HFFc6 (cell line): ENCODE data around the gene SLC8A1. TPM values are rescaled to one million over a fixed set of nuclear protein-coding genes. Genes with fewer than 3 reads are reported as not detected.

Source experiments
- DNase-seq: peaks from one replicate; pipeline ENCODE4 v3.0.0-alpha.2; 2018
- H3K27ac Mint-ChIP-seq: 2 replicates; pipeline ENCODE4 v1.8.0; 2020; ENCODE audit warnings: mild to moderate bottlenecking, mixed read lengths
- H3K27me3 Mint-ChIP-seq: 2 replicates; pipeline ENCODE4 v1.8.0; 2021; ENCODE audit warnings: mild to moderate bottlenecking, moderate library complexity, mixed read lengths; ENCODE audit not compliant: insufficient read depth
- H3K36me3 Mint-ChIP-seq: 2 replicates; pipeline ENCODE4 v1.8.0; 2021; ENCODE audit warnings: low read depth, mixed read lengths
- H3K4me1 Mint-ChIP-seq: 2 replicates; pipeline ENCODE4 v1.8.0; 2020; ENCODE audit warnings: low read depth, mixed read lengths
- H3K4me3 Mint-ChIP-seq: 2 replicates; pipeline ENCODE4 v1.8.0; 2020; ENCODE audit warnings: mild to moderate bottlenecking, moderate library complexity, mixed read lengths
- H3K9me3 Mint-ChIP-seq: 2 replicates; pipeline ENCODE4 v1.8.0; 2020; ENCODE audit warnings: mild to moderate bottlenecking, mixed read lengths
- CTCF ChIP-seq: fragments of 200-600 bp; sonication (generic); IDR thresholded peaks from 2 replicates; pipeline ENCODE4 v1.5.0; 2021; ENCODE audit warnings: antibody characterized with exemption, mild to moderate bottlenecking
- total RNA-seq, 6 experiments: library from RNA; stranded (reverse); fragmentation: NEBNext Ultra II Directional; extraction: Animal tissue kit (Norgen Biotek cat#: 25700); gene quantifications; 2 replicates in 1 of 6; 3 replicates in 5 of 6; pipeline ENCODE4 v1.2.3, GENCODE V29; 2021

Gene SLC8A1
- total RNA-seq, 6 experiments from 2014 or later = 71.5 to 96.9 (median 92.2) TPM

- TF ChIP-seq CTCF = no peak
- Mint-ChIP-seq H3K27me3 (no peaks in the 10 kb centered on the region; the same call in 1 of the 2 replicates), H3K4me1 (peaks cover 42% of the 10 kb centered on the region), H3K36me3 (no peaks in the 10 kb centered on the region), H3K4me3 (peak overlapping the region; percentile 72), H3K9me3 (no peaks in the 10 kb centered on the region), H3K27ac (peak overlapping the region; percentile 72)
- DNase-seq = peak; percentile 52
Measured at GRCh38 chr2:40457837-40458236, 5.9 kb upstream of the SLC8A1 start.

- peak overlapping the region; percentile 72; the same call in 1 of the 2 replicates for H3K27ac Mint-ChIP-seq
- no peak for DNase-seq
Measured at GRCh38 chr2:40457366-40457765, 5.5 kb upstream of the SLC8A1 start.

GRCh38 chr2:40456926-40457325, 5.0 kb upstream of the SLC8A1 start:
- H3K27ac Mint-ChIP-seq = no peak overlapping the region; the same call in 1 of the 2 replicates
- H3K4me3 Mint-ChIP-seq = peak overlapping the region; percentile 72; the same call in 1 of the 2 replicates
- no peaks in the 10 kb centered on the region; the same call in 1 of the 2 replicates for H3K27me3 Mint-ChIP-seq
- no peaks in the 10 kb centered on the region for H3K36me3 Mint-ChIP-seq
- H3K4me1 Mint-ChIP-seq = peaks cover 48% of the 10 kb centered on the region
- no peak for DNase-seq
- TF ChIP-seq CTCF = no peak
- H3K9me3 Mint-ChIP-seq = no peaks in the 10 kb centered on the region

More at GRCh38 chr2:40457366-40457765, 5.5 kb upstream of the SLC8A1 start:
- no peaks in the 10 kb centered on the region; the same call in 1 of the 2 replicates for H3K27me3 Mint-ChIP-seq
- peak overlapping the region; percentile 72; the same call in 1 of the 2 replicates for H3K4me3 Mint-ChIP-seq
- H3K4me1 Mint-ChIP-seq = peaks cover 47% of the 10 kb centered on the region
- TF ChIP-seq CTCF = no peak
- no peaks in the 10 kb centered on the region for H3K36me3 Mint-ChIP-seq
- no peaks in the 10 kb centered on the region for H3K9me3 Mint-ChIP-seq

- no peak for TF ChIP-seq CTCF
- peaks cover 48% of the 10 kb centered on the region for H3K4me1 Mint-ChIP-seq
- no peaks in the 10 kb centered on the region for H3K9me3 Mint-ChIP-seq
- peaks cover 6% of the 10 kb centered on the region; the same call in 1 of the 2 replicates for H3K36me3 Mint-ChIP-seq
- peak overlapping the region; percentile 20; the same call in 1 of the 2 replicates for H3K27ac Mint-ChIP-seq
- DNase-seq = peak; percentile 33
- H3K27me3 Mint-ChIP-seq = no peaks in the 10 kb centered on the region
- H3K4me3 Mint-ChIP-seq = no peak overlapping the region
Measured at GRCh38 chr2:40455661-40456060, 3.8 kb upstream of the SLC8A1 start.

- Mint-ChIP-seq H3K36me3 (peaks cover 6% of the 10 kb centered on the region; the same call in 1 of the 2 replicates), H3K27ac (no peak overlapping the region), H3K27me3 (no peaks in the 10 kb centered on the region), H3K4me3 (no peak overlapping the region), H3K4me1 (peaks cover 55% of the 10 kb centered on the region), H3K9me3 (no peaks in the 10 kb centered on the region)
- DNase-seq = no peak
- no peak for TF ChIP-seq CTCF
Measured at GRCh38 chr2:40454321-40454720, 2.4 kb upstream of the SLC8A1 start.
